HFFc6 (cell line): ENCODE measurements around the gene IL1RAPL2. TPM values are rescaled to one million over a fixed set of nuclear protein-coding genes. Genes with fewer than 3 reads are reported as not detected.
A peak's percentile ranks its signal among the peaks of the same experiment; 100 is the strongest.
"Not testable (repeated sequence)": the region's sequence is repeated elsewhere in the genome, so short reads cannot be mapped to it uniquely, and the experiment has no call there.

Experiments used
- DNase-seq: peaks from one replicate; pipeline ENCODE4 v3.0.0-alpha.2; 2018
- H3K27ac Mint-ChIP-seq: 2 replicates; pipeline ENCODE4 v1.8.0; 2020; ENCODE audit warnings: mild to moderate bottlenecking, mixed read lengths
- H3K27me3 Mint-ChIP-seq: 2 replicates; pipeline ENCODE4 v1.8.0; 2021; ENCODE audit warnings: mild to moderate bottlenecking, moderate library complexity, mixed read lengths; ENCODE audit not compliant: insufficient read depth
- H3K36me3 Mint-ChIP-seq: 2 replicates; pipeline ENCODE4 v1.8.0; 2021; ENCODE audit warnings: low read depth, mixed read lengths
- H3K4me1 Mint-ChIP-seq: 2 replicates; pipeline ENCODE4 v1.8.0; 2020; ENCODE audit warnings: low read depth, mixed read lengths
- H3K4me3 Mint-ChIP-seq: 2 replicates; pipeline ENCODE4 v1.8.0; 2020; ENCODE audit warnings: mild to moderate bottlenecking, moderate library complexity, mixed read lengths
- H3K9me3 Mint-ChIP-seq: 2 replicates; pipeline ENCODE4 v1.8.0; 2020; ENCODE audit warnings: mild to moderate bottlenecking, mixed read lengths
- long read RNA-seq: library from polyadenylated mRNA; unstranded; transcript quantifications from one replicate; pipeline ENCODE4 v2.0.0, GENCODE V29; 2019
- total RNA-seq, 6 experiments: library from RNA; stranded (reverse); fragmentation: NEBNext Ultra II Directional; extraction: Animal tissue kit (Norgen Biotek cat#: 25700); gene quantifications; 2 replicates in 1 of 6; 3 replicates in 5 of 6; pipeline ENCODE4 v1.2.3, GENCODE V29; 2021
- TF ChIP-seq, protein P1 (sequence below): fragments of 200-600 bp; sonication (generic); IDR thresholded peaks from 2 replicates; pipeline ENCODE4 v1.5.0; 2021; ENCODE audit warnings: antibody characterized with exemption, mild to moderate bottlenecking

The IL1RAPL2 gene
- total RNA-seq = under 1 TPM in 1 of 6 experiments, not detected in 5; 0.33 TPM
- long read RNA-seq = 0 reads

DNA sequence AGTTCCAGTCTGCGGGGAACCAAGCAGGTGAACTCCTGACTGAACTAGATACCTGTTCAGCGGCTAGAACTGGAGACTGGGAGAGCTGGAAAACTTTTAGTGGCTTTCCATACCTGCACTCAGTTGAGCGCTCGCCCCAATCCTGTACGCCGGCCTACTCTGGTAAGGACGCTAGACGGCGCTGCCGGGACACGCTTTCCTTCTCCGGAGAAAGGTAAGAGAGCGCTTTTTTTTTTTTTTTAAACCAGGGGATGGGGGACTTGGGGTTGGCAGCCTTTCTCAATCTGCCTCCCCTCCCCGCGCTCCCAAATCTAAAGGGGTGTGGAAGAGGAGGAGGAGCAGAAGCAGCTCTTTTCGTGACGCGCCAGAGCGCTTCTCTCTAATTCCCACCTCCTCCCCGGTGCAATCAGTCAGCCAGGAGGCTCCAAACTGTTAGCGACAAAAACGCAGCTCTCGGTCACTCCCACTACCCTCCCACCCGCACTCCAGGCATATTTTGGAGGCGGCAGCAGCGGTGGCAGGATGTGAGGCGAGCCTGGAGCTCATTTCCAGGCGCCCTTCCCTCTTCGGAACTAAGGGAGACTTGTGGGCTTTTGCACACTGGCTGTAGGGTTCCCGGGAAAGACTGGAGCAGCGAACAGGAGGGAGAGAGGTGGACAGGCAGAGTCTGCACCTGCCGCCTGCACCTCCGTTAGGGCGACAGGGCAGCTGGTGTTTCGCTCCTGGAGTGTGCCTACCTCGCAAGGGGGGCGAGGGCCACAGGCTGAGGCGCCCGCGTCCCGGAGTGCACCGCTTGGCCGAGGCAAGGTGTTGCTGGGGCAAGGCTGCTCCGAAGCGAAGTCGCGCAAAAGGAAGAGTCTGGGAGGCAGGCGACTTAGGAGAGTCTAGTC, at the start of gene IL1RAPL2:
IL1RAPL2 (plus strand) TSS at position 409 of the 890 bp plus-strand sequence.
- H3K9me3 Mint-ChIP-seq = no peaks in the 10 kb centered on the region
- H3K36me3 Mint-ChIP-seq = no peaks in the 10 kb centered on the region
- no peaks in the 10 kb centered on the region for H3K4me1 Mint-ChIP-seq
- peaks cover 12% of the 10 kb centered on the region for H3K27me3 Mint-ChIP-seq
- DNase-seq = no peak
- no peak within 1 kb of the TSS for H3K27ac Mint-ChIP-seq
- TF ChIP-seq, protein P1, sequence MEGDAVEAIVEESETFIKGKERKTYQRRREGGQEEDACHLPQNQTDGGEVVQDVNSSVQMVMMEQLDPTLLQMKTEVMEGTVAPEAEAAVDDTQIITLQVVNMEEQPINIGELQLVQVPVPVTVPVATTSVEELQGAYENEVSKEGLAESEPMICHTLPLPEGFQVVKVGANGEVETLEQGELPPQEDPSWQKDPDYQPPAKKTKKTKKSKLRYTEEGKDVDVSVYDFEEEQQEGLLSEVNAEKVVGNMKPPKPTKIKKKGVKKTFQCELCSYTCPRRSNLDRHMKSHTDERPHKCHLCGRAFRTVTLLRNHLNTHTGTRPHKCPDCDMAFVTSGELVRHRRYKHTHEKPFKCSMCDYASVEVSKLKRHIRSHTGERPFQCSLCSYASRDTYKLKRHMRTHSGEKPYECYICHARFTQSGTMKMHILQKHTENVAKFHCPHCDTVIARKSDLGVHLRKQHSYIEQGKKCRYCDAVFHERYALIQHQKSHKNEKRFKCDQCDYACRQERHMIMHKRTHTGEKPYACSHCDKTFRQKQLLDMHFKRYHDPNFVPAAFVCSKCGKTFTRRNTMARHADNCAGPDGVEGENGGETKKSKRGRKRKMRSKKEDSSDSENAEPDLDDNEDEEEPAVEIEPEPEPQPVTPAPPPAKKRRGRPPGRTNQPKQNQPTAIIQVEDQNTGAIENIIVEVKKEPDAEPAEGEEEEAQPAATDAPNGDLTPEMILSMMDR = peak; percentile 54; the same call in 1 of the 2 replicates
- no peak within 1 kb of the TSS for H3K4me3 Mint-ChIP-seq

- Mint-ChIP-seq H3K27me3 (no peaks in the 10 kb centered on the region; the same call in 1 of the 2 replicates), H3K9me3 (no peaks in the 10 kb centered on the region), H3K27ac (no peak overlapping the region), H3K4me1 (no peaks in the 10 kb centered on the region), H3K4me3 (no peak overlapping the region), H3K36me3 (no peaks in the 10 kb centered on the region)
- TF ChIP-seq, protein P1 = no peak
- DNase-seq = no peak
Observed at GRCh38 chrX:104522386-104522785, 43.6 kb upstream of the IL1RAPL2 start.

DNA sequence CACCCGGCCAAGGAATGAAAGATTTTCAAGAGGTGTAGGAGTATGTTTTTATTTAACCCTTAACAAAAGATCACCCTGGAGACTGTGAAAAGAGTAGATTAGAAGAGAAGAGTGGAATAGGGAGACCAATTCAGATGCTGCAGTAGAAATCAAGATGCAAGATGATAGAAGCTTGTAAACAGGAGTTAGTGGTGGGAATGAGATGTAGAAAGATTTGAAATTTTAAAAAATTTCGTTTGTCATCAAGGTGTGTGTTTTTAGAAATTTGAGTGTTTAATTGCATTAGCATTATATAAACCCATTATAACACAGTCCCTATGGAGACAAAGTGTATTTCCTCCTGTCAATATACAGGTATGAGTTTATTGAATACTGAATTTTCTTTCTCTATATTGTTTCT, 42.1 kb upstream of the IL1RAPL2 start:
- no peak for DNase-seq
- Mint-ChIP-seq H3K9me3 (no peaks in the 10 kb centered on the region), H3K4me1 (no peaks in the 10 kb centered on the region), H3K36me3 (no peaks in the 10 kb centered on the region), H3K27me3 (no peaks in the 10 kb centered on the region; the same call in 1 of the 2 replicates), H3K27ac (no peak overlapping the region), H3K4me3 (no peak overlapping the region)
- TF ChIP-seq, protein P1 = no peak

DNA sequence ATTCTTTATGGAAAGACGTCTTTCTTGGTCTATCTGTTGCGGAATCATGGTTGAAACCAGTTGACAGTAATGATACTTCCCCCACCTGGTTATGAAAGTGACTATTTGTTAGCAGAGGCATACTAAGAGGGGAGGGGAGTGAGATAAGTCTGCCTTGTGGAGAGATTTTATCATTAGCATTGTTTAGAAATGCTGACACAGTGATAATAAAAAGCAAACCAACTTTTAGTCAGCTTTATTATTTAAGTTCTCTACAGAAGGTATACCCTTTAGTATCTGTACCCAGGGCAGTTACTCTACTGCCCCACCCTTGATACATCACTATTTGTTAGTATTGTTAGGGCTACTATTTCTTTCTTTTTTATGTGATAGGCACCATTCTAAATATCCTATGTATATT, 26.9 kb upstream of the IL1RAPL2 start:
- Mint-ChIP-seq H3K27me3 (peaks cover 2% of the 10 kb centered on the region; the same call in 1 of the 2 replicates), H3K4me1 (no peaks in the 10 kb centered on the region), H3K4me3 (no peak overlapping the region), H3K36me3 (no peaks in the 10 kb centered on the region), H3K9me3 (no peaks in the 10 kb centered on the region; the same call in 1 of the 2 replicates), H3K27ac (no peak overlapping the region)
- no peak for DNase-seq
- TF ChIP-seq, protein P1 = no peak

DNA sequence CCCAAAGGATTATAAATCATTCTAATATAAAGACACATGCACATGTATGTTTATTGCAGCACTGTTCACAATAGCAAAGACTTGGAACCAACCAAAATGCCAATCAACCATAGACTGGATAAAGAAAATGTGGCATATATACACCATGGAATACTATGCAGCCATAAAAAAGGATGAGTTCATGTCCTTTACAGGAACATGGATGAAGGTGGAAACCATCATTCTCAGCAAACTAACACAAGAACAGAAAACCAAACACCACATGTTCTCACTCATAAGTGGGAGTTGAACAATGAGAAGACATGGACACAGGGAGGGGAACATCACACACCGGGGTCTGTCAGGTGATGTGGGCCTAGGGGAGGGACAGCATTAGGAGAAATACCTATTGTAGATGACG, 23.6 kb upstream of the IL1RAPL2 start:
- H3K27me3 Mint-ChIP-seq, DNase-seq, H3K9me3 Mint-ChIP-seq, H3K36me3 Mint-ChIP-seq, H3K4me1 Mint-ChIP-seq, H3K27ac Mint-ChIP-seq, H3K4me3 Mint-ChIP-seq: not testable (repeated sequence)

GRCh38 chrX:104564335-104564734, 1.7 kb upstream of the IL1RAPL2 start:
- TF ChIP-seq, protein P1 = no peak
- Mint-ChIP-seq H3K9me3 (no peaks in the 10 kb centered on the region), H3K27ac (no peak overlapping the region), H3K4me1 (no peaks in the 10 kb centered on the region), H3K4me3 (no peak overlapping the region), H3K27me3 (peaks cover 12% of the 10 kb centered on the region), H3K36me3 (no peaks in the 10 kb centered on the region)
- DNase-seq = no peak
